DOHH2 (cell line): ENCODE measurements around the gene GMDS.
A peak's percentile ranks its signal among the peaks of the same experiment; 100 is the strongest.

Experiments used
- H3F3A ChIP-seq: fragments of 200-600 bp; sonication (generic), shearing (Covaris generic); 2 replicates; pipeline ENCODE4 v1.6.0; 2016; ENCODE audit warnings: antibody characterized with exemption, mild to moderate bottlenecking; ENCODE audit not compliant: control insufficient read depth, insufficient read depth
- H3K27ac ChIP-seq: fragments of 200-600 bp; sonication (generic); 2 replicates; pipeline ENCODE4 v1.5.1; 2014; ENCODE audit warnings: low read depth, mild to moderate bottlenecking, low read length, moderate library complexity
- H3K27me3 ChIP-seq: fragments of 200-600 bp; sonication (generic); 2 replicates; pipeline ENCODE4 v1.6.1; 2014; ENCODE audit warnings: mild to moderate bottlenecking, low read length, mixed read lengths; ENCODE audit not compliant: control insufficient read depth
- H3K36me3 ChIP-seq: fragments of 200-600 bp; sonication (generic); 2 replicates; pipeline ENCODE4 v1.6.1; 2014; ENCODE audit warnings: mild to moderate bottlenecking, low read length, moderate library complexity, mixed read lengths; ENCODE audit not compliant: control insufficient read depth
- H3K4me1 ChIP-seq: fragments of 200-600 bp; sonication (generic); 2 replicates; pipeline ENCODE4 v1.6.1; 2014; ENCODE audit warnings: mild to moderate bottlenecking, low read length, mixed read lengths; ENCODE audit not compliant: control insufficient read depth
- H3K4me2 ChIP-seq: fragments of 200-600 bp; sonication (generic); 2 replicates; pipeline ENCODE4 v1.6.0; 2014; ENCODE audit warnings: mild to moderate bottlenecking, low read length, moderate library complexity
- H3K4me3 ChIP-seq: fragments of 200-600 bp; sonication (generic); 2 replicates; pipeline ENCODE4 v1.5.1; 2014; ENCODE audit warnings: mild to moderate bottlenecking, low read length, mixed read lengths
- H3K79me2 ChIP-seq: fragments of 200-600 bp; sonication (generic); 2 replicates; pipeline ENCODE4 v1.6.1; 2014; ENCODE audit warnings: mild to moderate bottlenecking, low read length, mixed read lengths; ENCODE audit not compliant: control insufficient read depth
- H3K9me2 ChIP-seq: fragments of 200-600 bp; sonication (generic); replicated peaks from 2 replicates; pipeline ENCODE4 v1.6.1; 2014; ENCODE audit warnings: mild to moderate bottlenecking, low read length, mixed read lengths; ENCODE audit not compliant: control insufficient read depth
- H3K9me3 ChIP-seq: fragments of 200-600 bp; sonication (generic); 2 replicates; pipeline ENCODE4 v1.6.1; 2014; ENCODE audit warnings: antibody characterized with exemption, low read length, mixed read lengths; ENCODE audit not compliant: control insufficient read depth, insufficient read depth
- H4K20me1 ChIP-seq: fragments of 200-600 bp; sonication (generic); 2 replicates; pipeline ENCODE4 v1.6.0; 2014; ENCODE audit warnings: low read depth, mild to moderate bottlenecking, antibody characterized with exemption, low read length, moderate library complexity; ENCODE audit not compliant: control insufficient read depth, insufficient read depth
- EZH2phosphoT487 ChIP-seq: fragments of 200-600 bp; sonication (generic); IDR thresholded peaks from 2 replicates; pipeline ENCODE4 v1.6.1; 2017; ENCODE audit warnings: borderline replicate concordance, mild to moderate bottlenecking, antibody characterized with exemption, low read length, moderate library complexity, mixed read lengths
- TF ChIP-seq, protein P1 (sequence below): fragments of 200-600 bp; sonication (generic); IDR thresholded peaks from one replicate; pipeline ENCODE4 v1.5.1; 2014; ENCODE audit warnings: antibody characterized with exemption, mild to moderate bottlenecking, low read depth, low read length; ENCODE audit not compliant: poor library complexity, severe bottlenecking

Gene GMDS

DNA sequence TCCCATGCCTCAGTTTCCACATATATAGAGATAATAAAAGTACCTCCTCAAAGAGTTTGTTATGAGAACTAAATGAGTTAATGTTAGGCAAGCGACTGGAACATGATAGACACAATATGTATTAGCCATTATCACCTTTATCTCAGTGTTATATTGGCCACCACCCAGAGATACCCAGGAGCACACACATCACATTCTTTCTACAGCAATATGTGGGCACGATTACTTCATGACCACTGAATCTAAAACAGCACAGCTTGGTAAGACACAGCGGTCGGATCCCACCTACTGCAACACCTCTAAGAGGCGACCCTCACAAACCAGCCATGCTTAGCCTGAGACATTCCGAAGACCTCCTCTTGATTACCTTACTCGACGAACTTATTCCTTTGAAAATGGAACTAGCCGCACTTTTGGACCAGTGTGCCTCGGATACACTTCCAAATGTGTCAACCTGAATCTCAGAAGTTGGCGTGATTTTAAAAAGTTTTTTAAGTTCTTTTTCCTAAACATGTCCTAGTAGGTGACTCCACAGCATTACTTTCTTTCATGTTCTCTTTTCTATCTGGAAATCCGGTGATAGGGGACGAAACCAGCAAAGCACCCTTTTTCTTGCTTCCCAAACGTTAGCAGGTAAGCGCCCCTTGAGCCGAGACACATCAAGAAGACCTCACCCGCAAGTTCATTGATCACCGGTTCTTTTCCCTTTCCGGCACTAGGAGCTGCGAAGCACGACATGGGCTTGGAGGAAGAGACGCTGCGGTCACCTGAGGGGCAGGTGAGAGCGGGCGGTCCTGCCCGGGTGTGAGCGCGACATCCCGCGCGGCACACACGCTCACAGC is 923 bp downstream of the GMDS start:
- peaks cover 10% of the 10 kb centered on the region; the same call in 1 of the 2 replicates for H3F3A ChIP-seq
- no peaks in the 10 kb centered on the region for H3K9me3 ChIP-seq
- no peaks in the 10 kb centered on the region for H4K20me1 ChIP-seq
- no peaks in the 10 kb centered on the region for H3K9me2 ChIP-seq
- peaks cover 64% of the 10 kb centered on the region for H3K79me2 ChIP-seq
- no peak for TF ChIP-seq EZH2phosphoT487
- H3K36me3 ChIP-seq: no peaks in the 10 kb centered on the region
- H3K4me2 ChIP-seq: peak overlapping the region; percentile 81
- no peaks in the 10 kb centered on the region for H3K27me3 ChIP-seq
- H3K27ac ChIP-seq: no peak overlapping the region
- H3K4me1 ChIP-seq: peaks cover 19% of the 10 kb centered on the region
- peak overlapping the region; percentile 99 for H3K4me3 ChIP-seq

DNA sequence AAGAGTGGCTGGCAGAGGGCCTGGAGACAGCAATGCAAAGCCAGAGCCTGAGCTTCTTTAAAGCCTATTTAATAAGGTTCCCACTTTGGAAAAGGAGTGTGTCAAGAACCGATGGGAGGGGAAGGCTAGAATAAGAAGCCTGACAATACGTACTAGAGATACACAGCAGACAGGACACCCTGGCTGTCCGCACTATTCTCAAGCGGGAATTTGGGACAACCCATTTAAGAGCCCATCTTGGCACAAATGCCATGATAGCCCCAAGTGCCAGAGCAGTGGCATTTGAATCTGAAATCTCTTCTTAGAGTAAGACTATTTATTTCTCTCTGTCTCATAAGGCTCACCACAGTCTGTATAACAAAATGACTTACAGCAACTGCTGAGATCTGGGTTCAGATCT is 3.1 kb downstream of the GMDS start:
- Histone ChIP-seq H3K4me2 (no peak overlapping the region), H3K27ac (no peak overlapping the region), H3K4me3 (no peak overlapping the region), H4K20me1 (no peaks in the 10 kb centered on the region), H3K9me3 (no peaks in the 10 kb centered on the region), H3K36me3 (no peaks in the 10 kb centered on the region), H3K79me2 (peaks cover 77% of the 10 kb centered on the region), H3K4me1 (peaks cover 18% of the 10 kb centered on the region), H3F3A (0 out of 2 replicates have a peak, but pooled peaks cover 1% of the 10 kb centered on the region), H3K9me2 (no peaks in the 10 kb centered on the region), H3K27me3 (no peaks in the 10 kb centered on the region)
- TF ChIP-seq EZH2phosphoT487: no peak
- TF ChIP-seq, protein P1, sequence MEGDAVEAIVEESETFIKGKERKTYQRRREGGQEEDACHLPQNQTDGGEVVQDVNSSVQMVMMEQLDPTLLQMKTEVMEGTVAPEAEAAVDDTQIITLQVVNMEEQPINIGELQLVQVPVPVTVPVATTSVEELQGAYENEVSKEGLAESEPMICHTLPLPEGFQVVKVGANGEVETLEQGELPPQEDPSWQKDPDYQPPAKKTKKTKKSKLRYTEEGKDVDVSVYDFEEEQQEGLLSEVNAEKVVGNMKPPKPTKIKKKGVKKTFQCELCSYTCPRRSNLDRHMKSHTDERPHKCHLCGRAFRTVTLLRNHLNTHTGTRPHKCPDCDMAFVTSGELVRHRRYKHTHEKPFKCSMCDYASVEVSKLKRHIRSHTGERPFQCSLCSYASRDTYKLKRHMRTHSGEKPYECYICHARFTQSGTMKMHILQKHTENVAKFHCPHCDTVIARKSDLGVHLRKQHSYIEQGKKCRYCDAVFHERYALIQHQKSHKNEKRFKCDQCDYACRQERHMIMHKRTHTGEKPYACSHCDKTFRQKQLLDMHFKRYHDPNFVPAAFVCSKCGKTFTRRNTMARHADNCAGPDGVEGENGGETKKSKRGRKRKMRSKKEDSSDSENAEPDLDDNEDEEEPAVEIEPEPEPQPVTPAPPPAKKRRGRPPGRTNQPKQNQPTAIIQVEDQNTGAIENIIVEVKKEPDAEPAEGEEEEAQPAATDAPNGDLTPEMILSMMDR: no peak

DNA sequence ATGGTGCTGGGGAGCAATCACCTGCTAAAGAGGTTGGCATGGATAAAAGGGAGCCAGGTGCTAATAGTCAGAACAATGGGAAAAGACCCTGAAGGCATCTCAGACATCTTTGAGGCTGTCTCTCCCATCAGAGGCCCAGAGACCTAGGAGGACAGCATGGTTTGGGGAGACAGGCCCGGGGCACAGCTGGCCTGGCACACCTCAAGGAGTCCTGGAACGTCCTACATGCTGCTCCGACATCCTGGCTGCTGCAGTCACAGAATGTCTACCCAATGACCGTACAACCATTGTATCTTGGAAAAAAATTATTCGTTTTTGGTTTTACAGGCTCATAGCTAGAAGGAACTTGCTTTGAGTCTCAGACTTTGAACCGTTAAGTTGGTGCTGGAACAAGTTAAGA is 4.4 kb downstream of the GMDS start:
- Histone ChIP-seq H4K20me1 (0 out of 2 replicates have a peak, but pooled peaks cover 2% of the 10 kb centered on the region), H3K27ac (no peak overlapping the region), H3K36me3 (no peaks in the 10 kb centered on the region), H3K4me2 (no peak overlapping the region), H3K4me1 (peaks cover 9% of the 10 kb centered on the region), H3K79me2 (peaks cover 71% of the 10 kb centered on the region), H3F3A (no peaks in the 10 kb centered on the region), H3K9me3 (no peaks in the 10 kb centered on the region), H3K27me3 (no peaks in the 10 kb centered on the region), H3K4me3 (no peak overlapping the region), H3K9me2 (no peaks in the 10 kb centered on the region)
- TF ChIP-seq EZH2phosphoT487: no peak
- TF ChIP-seq, protein P1: no peak

DNA sequence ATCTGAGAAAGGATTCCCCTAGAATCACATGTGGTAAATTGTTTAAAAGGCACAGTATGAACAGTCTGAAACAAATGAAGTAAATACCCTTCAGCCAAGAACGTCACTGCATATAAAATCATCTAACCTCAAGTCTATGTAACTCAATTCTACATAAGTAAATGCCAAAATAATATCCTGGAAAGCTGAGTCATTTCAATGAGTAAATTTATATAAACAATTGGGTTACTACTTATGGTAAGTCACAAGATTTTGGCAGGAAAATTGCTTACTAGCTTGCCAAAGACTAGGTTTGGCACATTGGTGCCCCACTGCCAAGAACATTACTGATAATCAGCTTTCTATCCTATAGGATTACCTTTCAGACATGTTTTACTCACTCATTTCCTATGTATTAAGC is 8.4 kb downstream of the GMDS start:
- no peak overlapping the region for H3K27ac ChIP-seq
- no peaks in the 10 kb centered on the region for H3F3A ChIP-seq
- H4K20me1 ChIP-seq: peaks cover 5% of the 10 kb centered on the region; the same call in 1 of the 2 replicates
- no peaks in the 10 kb centered on the region for H3K9me2 ChIP-seq
- no peak overlapping the region for H3K4me2 ChIP-seq
- peaks cover 54% of the 10 kb centered on the region for H3K79me2 ChIP-seq
- TF ChIP-seq EZH2phosphoT487: no peak
- TF ChIP-seq, protein P1: no peak
- no peaks in the 10 kb centered on the region for H3K27me3 ChIP-seq
- H3K4me1 ChIP-seq: peaks cover 7% of the 10 kb centered on the region; the same call in 1 of the 2 replicates
- H3K36me3 ChIP-seq: no peaks in the 10 kb centered on the region
- H3K4me3 ChIP-seq: no peak overlapping the region
- H3K9me3 ChIP-seq: no peaks in the 10 kb centered on the region
